B cell (primary cell): ENCODE results near the gene SLC2A9. TPM values are rescaled to one million over a fixed set of nuclear protein-coding genes. Genes with fewer than 3 reads are reported as not detected.

Experiments
- ATAC-seq: fragments of 200-7000 bp; cut with Tn5 transposase; one replicate; pipeline ENCODE4 v1.10.0; 2021; ENCODE audit warnings: low read depth, mild to moderate bottlenecking, moderate number of reproducible peaks, moderate library complexity
- CTCF ChIA-PET: fragments of 350-600 bp; sonication (Branson Sonifier 250); formaldehyde crosslinking; loops from one replicate; lab custom pipeline; 2021; ENCODE audit warnings: antibody characterized with exemption, inconsistent platforms; lab: Charles Lee
- POLR2A ChIA-PET: fragments of 350-600 bp; sonication (Branson Sonifier 250); formaldehyde crosslinking; loops from one replicate; lab custom pipeline; 2021; ENCODE audit warnings: antibody characterized with exemption; lab: Charles Lee
- DNase-seq: peaks from one replicate; pipeline ENCODE4 v3.0.0; 2013
- H2AFZ ChIP-seq: 2 replicates; pipeline ENCODE4 v1.6.1; 2012; ENCODE audit warnings: mild to moderate bottlenecking, low read depth, low read length; ENCODE audit not compliant: insufficient read depth, poor library complexity, severe bottlenecking
- H3K27ac ChIP-seq, 2 donors: 1 replicate in 1 of 2; 2 replicates in 1 of 2; pipeline ENCODE4 v1.5.1; 2012 to 2013; ENCODE audit warnings: low read length in 2 of 2, mild to moderate bottlenecking in 2 of 2, moderate library complexity in 1 of 2
- H3K27me3 ChIP-seq, 4 experiments: fragments of 200-600 bp in 1 of 4; sonication (generic) in 1 of 4; replicated peaks in 1 of 4; 1 replicate in 2 of 4; 2 replicates in 2 of 4; pipeline versions ENCODE4 v1.6.1 to v1.7.0; 2013 to 2016; ENCODE audit warnings: low read length in 3 of 4, mild to moderate bottlenecking in 2 of 4, mixed read lengths in 1 of 4, moderate library complexity in 1 of 4; ENCODE audit not compliant: insufficient read depth in 4 of 4, control insufficient read depth in 3 of 4; ENCODE audit errors: control extremely low read depth in 1 of 4
- H3K36me3 ChIP-seq, 2 experiments: replicated peaks in 1 of 2; 1 replicate in 1 of 2; 2 replicates in 1 of 2; pipeline versions ENCODE4 v1.6.1 to v1.7.1; 2013; ENCODE audit warnings: low read length in 1 of 2; ENCODE audit not compliant: insufficient read depth in 2 of 2, control insufficient read depth in 1 of 2; ENCODE audit errors: control extremely low read depth in 1 of 2, extremely low read depth in 1 of 2
- H3K4me1 ChIP-seq, 2 donors: fragments of 200-600 bp in 1 of 2; sonication (generic) in 1 of 2; 1 replicate in 1 of 2; 2 replicates in 1 of 2; pipeline versions ENCODE4 v1.5.1 to v1.6.1; 2013 to 2017; ENCODE audit warnings: low read length in 2 of 2; ENCODE audit not compliant: control insufficient read depth in 2 of 2, insufficient read depth in 2 of 2
- H3K4me2 ChIP-seq: replicated peaks from 2 replicates; pipeline ENCODE3; 2012; ENCODE audit warnings: mild to moderate bottlenecking, low read depth, low read length; ENCODE audit not compliant: poor library complexity, severe bottlenecking
- H3K4me3 ChIP-seq, 5 experiments: fragments of 200-600 bp in 1 of 5; sonication (generic) in 1 of 5; 1 replicate in 3 of 5; 2 replicates in 2 of 5; pipeline versions ENCODE4 v1.5.1 to v1.7.0; 2011 to 2016; ENCODE audit warnings: low read length in 4 of 5, mild to moderate bottlenecking in 4 of 5, low read depth in 2 of 5, control low read depth in 1 of 5, moderate library complexity in 1 of 5; ENCODE audit not compliant: insufficient read depth in 1 of 5; ENCODE audit errors: control extremely low read depth in 1 of 5, extremely low read depth in 1 of 5
- H3K79me2 ChIP-seq: fragments of 200-600 bp; sonication (generic); one replicate; pipeline ENCODE4 v1.6.0; 2016; ENCODE audit warnings: low read length; ENCODE audit not compliant: control insufficient read depth, insufficient read depth
- H3K9ac ChIP-seq: fragments of 200-600 bp; sonication (generic); 2 replicates; pipeline ENCODE4 v1.6.1; 2017; ENCODE audit warnings: mild to moderate bottlenecking, low read length, moderate library complexity
- H3K9me3 ChIP-seq, 3 donors: one replicate each; pipeline versions ENCODE4 v1.6.1 to v1.7.1; 2013; ENCODE audit warnings: low read length in 2 of 3; ENCODE audit not compliant: control insufficient read depth in 2 of 3, insufficient read depth in 1 of 3; ENCODE audit errors: control extremely low read depth in 1 of 3
- H4K20me1 ChIP-seq: 2 replicates; pipeline ENCODE4 v1.6.0; 2012; ENCODE audit warnings: mild to moderate bottlenecking, low read length; ENCODE audit not compliant: insufficient read depth, control insufficient read depth, poor library complexity, severe bottlenecking
- H3K27ac Mint-ChIP-seq: one replicate; pipeline ENCODE4 v1.8.0; 2021; ENCODE audit warnings: mixed read lengths
- H3K27me3 Mint-ChIP-seq: one replicate; pipeline ENCODE4 v1.8.0; 2021; ENCODE audit warnings: mixed read lengths
- H3K4me1 Mint-ChIP-seq: one replicate; pipeline ENCODE4 v1.8.0; 2021; ENCODE audit warnings: mixed read lengths
- H3K4me3 Mint-ChIP-seq: one replicate; pipeline ENCODE4 v1.8.0; 2021; ENCODE audit warnings: mixed read lengths
- H3K9me3 Mint-ChIP-seq: one replicate; pipeline ENCODE4 v1.8.0; 2022; ENCODE audit warnings: mixed read lengths; ENCODE audit not compliant: insufficient read depth
- EZH2 ChIP-seq: IDR thresholded peaks from 2 replicates; pipeline ENCODE4 v1.6.1; 2012; ENCODE audit warnings: borderline replicate concordance, low read depth, mild to moderate bottlenecking, moderate library complexity, low read length; ENCODE audit not compliant: insufficient read depth, poor library complexity, severe bottlenecking
- WGBS: methylation state at CpG from one replicate; pipeline ENCODE4 v1.1.5; 2013; ENCODE audit warnings: missing lambda C conversion rate; ENCODE audit not compliant: insufficient coverage; 5-methylcytosine and 5-hydroxymethylcytosine counted together
- intact Hi-C: fragments of 100-400 bp; cut with micrococcal nuclease; formaldehyde crosslinking; loops from one replicate; pipeline ENCODE4 v1.10.0; 2022
- polyA plus RNA-seq: library from polyadenylated mRNA; depleted of rRNA; stranded (reverse); fragments of >200 nt; gene quantifications from 2 replicates; pipeline ENCODE4 v1.2.3, GENCODE V29; 2012
- total RNA-seq, 2 donors: library from RNA; stranded (reverse); fragments of 120-200 nt in 1 of 2; gene quantifications; 1 replicate in 1 of 2; 2 replicates in 1 of 2; pipeline versions ENCODE4 v1.2.3 to v1.2.4, GENCODE V29; 2013 to 2022
- TF ChIP-seq, protein P1 (sequence below): fragments of 200-600 bp; IDR thresholded peaks from one replicate; pipeline ENCODE4 v1.8.0; 2022; ENCODE audit warnings: antibody characterized with exemption, mild to moderate bottlenecking

Gene SLC2A9
- total and polyA plus RNA-seq, 2 donors (not counting 1 experiment from before 2014, with no cell fraction given): 0.89 to 2.1 TPM

DNA sequence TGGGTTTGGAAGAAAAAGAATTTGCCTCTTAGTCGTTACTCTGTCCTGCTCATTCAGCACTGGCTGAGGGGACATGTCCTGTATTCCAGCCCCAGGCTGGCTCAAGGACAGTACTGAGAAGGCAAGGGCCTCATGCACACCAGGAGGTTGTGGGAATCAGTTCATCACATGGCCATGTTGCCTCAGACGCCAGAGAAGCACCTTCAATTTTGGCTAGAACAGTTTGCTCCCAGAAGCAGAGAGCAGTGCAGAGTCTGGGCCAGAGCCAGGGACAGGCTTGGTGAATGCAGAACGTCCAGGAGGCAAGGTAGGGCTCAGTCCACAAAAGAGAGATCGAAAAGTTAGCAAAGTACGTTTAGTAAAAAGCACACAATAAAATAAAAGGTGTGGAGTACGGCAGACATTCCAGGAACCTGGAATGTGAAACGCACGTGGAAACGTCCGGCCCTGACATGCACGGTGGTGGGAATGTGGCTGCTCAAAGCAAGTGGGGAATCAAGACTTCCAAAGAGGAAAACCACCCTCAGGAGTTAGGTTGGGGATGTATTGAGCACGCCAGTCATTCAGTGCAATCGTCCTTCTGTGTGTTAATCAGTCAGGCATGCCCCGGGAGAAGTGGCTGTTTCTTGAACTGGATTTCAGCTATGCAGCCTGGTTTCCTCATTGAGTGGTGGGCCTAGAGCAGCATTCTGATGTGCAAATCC, 1.2 kb upstream of the SLC2A9 start:
- H3K9ac ChIP-seq: no peak overlapping the region
- no peaks in the 10 kb centered on the region for H4K20me1 ChIP-seq
- DNase-seq (no peak), ATAC-seq (no peak)
- CTCF ChIA-PET: no interaction called here
- Mint-ChIP-seq H3K4me1 (peaks cover 49% of the 10 kb centered on the region), H3K27me3 (peaks cover 9% of the 10 kb centered on the region), H3K9me3 (no peaks in the 10 kb centered on the region), H3K27ac (no peak overlapping the region), H3K4me3 (no peak overlapping the region)
- no peak overlapping the region for H3K27ac ChIP-seq
- H3K27me3 ChIP-seq: no peaks in the 10 kb centered on the region
- WGBS: 86% methylated on average over 13 of the region's 14 CpGs
- H3K9me3 ChIP-seq: peaks cover 0 to 5% (median 0%) of the 10 kb centered on the region in 3 donors
- no peak overlapping the region for H3K4me3 ChIP-seq
- H3K4me2 ChIP-seq: peak overlapping the region; percentile 18
- H3K36me3 ChIP-seq: no peaks in the 10 kb centered on the region
- H3K4me1 ChIP-seq: peaks cover 22 to 43% of the 10 kb centered on the region in 2 donors
- no peak for TF ChIP-seq EZH2
- TF ChIP-seq, protein P1, sequence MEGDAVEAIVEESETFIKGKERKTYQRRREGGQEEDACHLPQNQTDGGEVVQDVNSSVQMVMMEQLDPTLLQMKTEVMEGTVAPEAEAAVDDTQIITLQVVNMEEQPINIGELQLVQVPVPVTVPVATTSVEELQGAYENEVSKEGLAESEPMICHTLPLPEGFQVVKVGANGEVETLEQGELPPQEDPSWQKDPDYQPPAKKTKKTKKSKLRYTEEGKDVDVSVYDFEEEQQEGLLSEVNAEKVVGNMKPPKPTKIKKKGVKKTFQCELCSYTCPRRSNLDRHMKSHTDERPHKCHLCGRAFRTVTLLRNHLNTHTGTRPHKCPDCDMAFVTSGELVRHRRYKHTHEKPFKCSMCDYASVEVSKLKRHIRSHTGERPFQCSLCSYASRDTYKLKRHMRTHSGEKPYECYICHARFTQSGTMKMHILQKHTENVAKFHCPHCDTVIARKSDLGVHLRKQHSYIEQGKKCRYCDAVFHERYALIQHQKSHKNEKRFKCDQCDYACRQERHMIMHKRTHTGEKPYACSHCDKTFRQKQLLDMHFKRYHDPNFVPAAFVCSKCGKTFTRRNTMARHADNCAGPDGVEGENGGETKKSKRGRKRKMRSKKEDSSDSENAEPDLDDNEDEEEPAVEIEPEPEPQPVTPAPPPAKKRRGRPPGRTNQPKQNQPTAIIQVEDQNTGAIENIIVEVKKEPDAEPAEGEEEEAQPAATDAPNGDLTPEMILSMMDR: no peak
- POLR2A ChIA-PET: interaction anchor here (0.7 to 1.0 kb wide), 2 partner anchors 10 to 12 kb away, joined by 3 read pairs; no protein-coding TSS in a partner anchor
- H3K79me2 ChIP-seq: no peaks in the 10 kb centered on the region
- no peak overlapping the region for H2AFZ ChIP-seq
- intact Hi-C loops: no loop called here

DNA sequence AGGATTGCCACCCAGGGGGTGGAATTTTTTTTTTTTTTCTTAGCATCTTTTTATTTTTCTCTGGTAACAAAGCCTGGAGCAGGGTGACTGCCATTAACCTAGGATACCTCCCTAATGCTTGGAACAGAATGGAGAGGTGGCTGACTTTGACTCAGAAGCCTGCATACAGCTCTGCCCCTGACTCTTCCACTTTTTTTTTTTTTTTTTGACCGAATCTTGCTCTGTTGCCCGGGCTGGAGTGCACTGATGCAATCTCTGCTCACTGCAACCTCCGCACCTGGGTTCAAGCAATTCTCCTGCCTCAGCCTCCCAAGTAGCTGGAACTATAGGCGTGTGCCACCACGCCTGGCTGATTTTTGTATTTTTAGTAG, 341 bp upstream of the SLC2A9 start:
- peaks cover 22 to 43% of the 10 kb centered on the region in 2 donors for H3K4me1 ChIP-seq
- no peak overlapping the region for H3K4me2 ChIP-seq
- no peak overlapping the region for H3K4me3 ChIP-seq
- peaks cover 2% of the 10 kb centered on the region for H3K27me3 Mint-ChIP-seq
- H3K9ac ChIP-seq: no peak overlapping the region
- no peak overlapping the region for H2AFZ ChIP-seq
- no peaks in the 10 kb centered on the region for H3K36me3 ChIP-seq
- no peaks in the 10 kb centered on the region for H3K27me3 ChIP-seq
- no peak overlapping the region for H3K27ac ChIP-seq
- intact Hi-C loops: no loop called here
- TF ChIP-seq EZH2: no peak
- CTCF ChIA-PET: no interaction called here
- WGBS: 92% methylated on average over 2 of the region's 5 CpGs
- no peak overlapping the region for H3K27ac Mint-ChIP-seq
- no peak for ATAC-seq
- no peaks in the 10 kb centered on the region for H3K79me2 ChIP-seq
- peaks cover 49% of the 10 kb centered on the region for H3K4me1 Mint-ChIP-seq
- POLR2A ChIA-PET: interaction anchor here (0.7 kb wide), 1 partner anchor 11 kb away, joined by 3 read pairs; no protein-coding TSS in a partner anchor
- H4K20me1 ChIP-seq: no peaks in the 10 kb centered on the region
- H3K9me3 Mint-ChIP-seq: no peaks in the 10 kb centered on the region
- peaks cover 0 to 5% (median 0%) of the 10 kb centered on the region in 3 donors for H3K9me3 ChIP-seq
- H3K4me3 Mint-ChIP-seq: no peak overlapping the region
- DNase-seq: no peak
